HG03520 (cell line): ENCODE data around the gene ACAD8.

Source experiments
- ATAC-seq: cut with Tn5 transposase; IDR thresholded peaks from one replicate; pipeline ENCODE4 v1.9.1; 2021; ENCODE audit warnings: mild to moderate bottlenecking, moderate library complexity; ENCODE audit not compliant: unreplicated experiment

Gene ACAD8

GRCh38 chr11:134288486-134288885, 35.1 kb downstream of the ACAD8 start:
- ATAC-seq = no peak

GRCh38 chr11:134289167-134289566, 35.8 kb downstream of the ACAD8 start:
- no peak for ATAC-seq

- no peak for ATAC-seq
Observed at GRCh38 chr11:134289789-134290188, 36.4 kb downstream of the ACAD8 start.

GRCh38 chr11:134290646-134291045, 37.3 kb downstream of the ACAD8 start:
- ATAC-seq = no peak

- ATAC-seq = no peak
Observed at GRCh38 chr11:134291196-134291595, 37.8 kb downstream of the ACAD8 start.

- ATAC-seq = no peak
Observed at GRCh38 chr11:134292661-134293060, 39.3 kb downstream of the ACAD8 start.

- ATAC-seq = no peak
Observed at GRCh38 chr11:134293119-134294113, 40.0 kb downstream of the ACAD8 start.

GRCh38 chr11:134294664-134295063, 41.3 kb downstream of the ACAD8 start:
- no peak for ATAC-seq

GRCh38 chr11:134312223-134312622, 58.9 kb downstream of the ACAD8 start:
- ATAC-seq = no peak

GRCh38 chr11:134312807-134313206, 59.4 kb downstream of the ACAD8 start:
- no peak for ATAC-seq

GRCh38 chr11:134313379-134313778, 60.0 kb downstream of the ACAD8 start:
- ATAC-seq = no peak

- no peak for ATAC-seq
Observed at GRCh38 chr11:134313821-134314607, 60.6 kb downstream of the ACAD8 start.
